Measurements from ENCODE around the gene CHRNA9.
"Not testable (repeated sequence)": the region's sequence is repeated elsewhere in the genome, so short reads cannot be mapped to it uniquely, and the experiment has no call there.

CHRNA9 gene

GRCh38 chr4:40375095-40375494 is 40.0 kb downstream of the CHRNA9 start:
- FAIRE-seq (no peak), DNase-seq (ENCODE audit: extremely low spot score, insufficient read length, low read depth) (no peak)

- DNase-seq (ENCODE audit: extremely low spot score, insufficient read length, low read depth), result no peak
- no peak for FAIRE-seq
Observed at GRCh38 chr4:40375620-40376019, 40.5 kb downstream of the CHRNA9 start.

- DNase-seq (ENCODE audit: extremely low spot score, insufficient read length, low read depth), result no peak
- FAIRE-seq, result no peak
Observed at GRCh38 chr4:40377512-40378365, 42.6 kb downstream of the CHRNA9 start.

GRCh38 chr4:40378619-40379018 is 43.5 kb downstream of the CHRNA9 start:
- DNase-seq (ENCODE audit: extremely low spot score, insufficient read length, low read depth) (no peak), FAIRE-seq (no peak)

- FAIRE-seq, result no peak
- DNase-seq (ENCODE audit: extremely low spot score, insufficient read length, low read depth), result no peak
Observed at GRCh38 chr4:40379248-40379647, 44.1 kb downstream of the CHRNA9 start.

- FAIRE-seq, result no peak
- DNase-seq (ENCODE audit: extremely low spot score, insufficient read length, low read depth), result no peak
Observed at GRCh38 chr4:40380647-40381046, 45.5 kb downstream of the CHRNA9 start.

- DNase-seq (ENCODE audit: extremely low spot score, insufficient read length, low read depth) (no peak), FAIRE-seq (no peak)
Observed at GRCh38 chr4:40388239-40388638, 53.1 kb downstream of the CHRNA9 start.

- FAIRE-seq (no peak), DNase-seq (ENCODE audit: extremely low spot score, insufficient read length, low read depth) (no peak)
Observed at GRCh38 chr4:40389986-40390385, 54.9 kb downstream of the CHRNA9 start.

GRCh38 chr4:40392241-40392640 is 57.1 kb downstream of the CHRNA9 start:
- not testable (repeated sequence) for FAIRE-seq

GRCh38 chr4:40394236-40394635 is 59.1 kb downstream of the CHRNA9 start:
- FAIRE-seq (no peak), DNase-seq (ENCODE audit: extremely low spot score, insufficient read length, low read depth) (no peak)

More at GRCh38 chr4:40392241-40392640, 57.1 kb downstream of the CHRNA9 start:
- not testable (repeated sequence) for DNase-seq (ENCODE audit: extremely low spot score, insufficient read length, low read depth)

- DNase-seq (ENCODE audit: extremely low spot score, insufficient read length, low read depth) (no peak), FAIRE-seq (no peak)
Observed at GRCh38 chr4:40395166-40395900, 60.2 kb downstream of the CHRNA9 start.

- DNase-seq (ENCODE audit: extremely low spot score, insufficient read length, low read depth) (no peak), FAIRE-seq (peak; percentile 46)
Observed at GRCh38 chr4:40395908-40396793, 61.0 kb downstream of the CHRNA9 start.

GRCh38 chr4:40399578-40399977 is 64.4 kb downstream of the CHRNA9 start:
- FAIRE-seq, result no peak
- no peak for DNase-seq (ENCODE audit: extremely low spot score, insufficient read length, low read depth)

- DNase-seq (ENCODE audit: extremely low spot score, insufficient read length, low read depth), result no peak
- no peak for FAIRE-seq
Observed at GRCh38 chr4:40401096-40401495, 66.0 kb downstream of the CHRNA9 start.

- DNase-seq (ENCODE audit: extremely low spot score, insufficient read length, low read depth) (no peak), FAIRE-seq (no peak)
Observed at GRCh38 chr4:40401631-40402030, 66.5 kb downstream of the CHRNA9 start.

GRCh38 chr4:40402556-40402955 is 67.4 kb downstream of the CHRNA9 start:
- no peak for FAIRE-seq

GRCh38 chr4:40403081-40403480 is 67.9 kb downstream of the CHRNA9 start:
- FAIRE-seq (no peak), DNase-seq (ENCODE audit: extremely low spot score, insufficient read length, low read depth) (no peak)

More at GRCh38 chr4:40402556-40402955, 67.4 kb downstream of the CHRNA9 start:
- DNase-seq (ENCODE audit: extremely low spot score, insufficient read length, low read depth), result no peak
